ENCODE data around the gene LEKR1.

Gene LEKR1

GRCh38 chr3:156987946-156988345, 161.8 kb downstream of the LEKR1 start:
- DNase-seq: no peak

- no peak for DNase-seq
These were observed 171.2 kb downstream of the LEKR1 start for GRCh38 chr3:156997351-156997750.

GRCh38 chr3:157001221-157001957, 175.2 kb downstream of the LEKR1 start:
- no peak for DNase-seq

GRCh38 chr3:157021679-157022078, 195.5 kb downstream of the LEKR1 start:
- no peak for DNase-seq

- no peak for DNase-seq
These were observed 197.1 kb downstream of the LEKR1 start for GRCh38 chr3:157023226-157023625.

GRCh38 chr3:157026091-157026490, 199.9 kb downstream of the LEKR1 start:
- no peak for DNase-seq

- no peak for DNase-seq
These were observed 201.9 kb downstream of the LEKR1 start for GRCh38 chr3:157027861-157028745.

GRCh38 chr3:157029365-157029790, 203.2 kb downstream of the LEKR1 start:
- DNase-seq: no peak

- DNase-seq: no peak
These were observed 204.6 kb downstream of the LEKR1 start for GRCh38 chr3:157030712-157031111.

- DNase-seq: no peak
These were observed 206.8 kb downstream of the LEKR1 start for GRCh38 chr3:157033001-157033400.

GRCh38 chr3:157040456-157040855, 214.3 kb downstream of the LEKR1 start:
- DNase-seq: no peak

GRCh38 chr3:157042226-157042625, 216.1 kb downstream of the LEKR1 start:
- DNase-seq: no peak

- DNase-seq: no peak
These were observed 217.6 kb downstream of the LEKR1 start for GRCh38 chr3:157043771-157044170.

- no peak for DNase-seq
These were observed 219.2 kb downstream of the LEKR1 start for GRCh38 chr3:157045238-157045850.

- no peak for DNase-seq
These were observed 220.4 kb downstream of the LEKR1 start for GRCh38 chr3:157046520-157046919.

- no peak for DNase-seq
These were observed 224.9 kb downstream of the LEKR1 start for GRCh38 chr3:157051055-157051454.

GRCh38 chr3:157051591-157051990, 225.4 kb downstream of the LEKR1 start:
- DNase-seq: no peak

GRCh38 chr3:157056035-157056434, 229.9 kb downstream of the LEKR1 start:
- DNase-seq: no peak

- no peak for DNase-seq
These were observed 232.4 kb downstream of the LEKR1 start for GRCh38 chr3:157058392-157059071.

- DNase-seq: no peak
These were observed 233.0 kb downstream of the LEKR1 start for GRCh38 chr3:157059181-157059580.

GRCh38 chr3:157059661-157060060, 233.5 kb downstream of the LEKR1 start:
- no peak for DNase-seq

GRCh38 chr3:157061265-157061664, 235.1 kb downstream of the LEKR1 start:
- no peak for DNase-seq

GRCh38 chr3:157063469-157063868, 237.3 kb downstream of the LEKR1 start:
- no peak for DNase-seq
